Measurements from ENCODE around the gene NKAIN1.
"Not testable (repeated sequence)": the region's sequence is repeated elsewhere in the genome, so short reads cannot be mapped to it uniquely, and the experiment has no call there.

The NKAIN1 gene

GRCh38 chr1:31191281-31191680 is 48.4 kb downstream of the NKAIN1 start:
- no peak for DNase-seq

DNA sequence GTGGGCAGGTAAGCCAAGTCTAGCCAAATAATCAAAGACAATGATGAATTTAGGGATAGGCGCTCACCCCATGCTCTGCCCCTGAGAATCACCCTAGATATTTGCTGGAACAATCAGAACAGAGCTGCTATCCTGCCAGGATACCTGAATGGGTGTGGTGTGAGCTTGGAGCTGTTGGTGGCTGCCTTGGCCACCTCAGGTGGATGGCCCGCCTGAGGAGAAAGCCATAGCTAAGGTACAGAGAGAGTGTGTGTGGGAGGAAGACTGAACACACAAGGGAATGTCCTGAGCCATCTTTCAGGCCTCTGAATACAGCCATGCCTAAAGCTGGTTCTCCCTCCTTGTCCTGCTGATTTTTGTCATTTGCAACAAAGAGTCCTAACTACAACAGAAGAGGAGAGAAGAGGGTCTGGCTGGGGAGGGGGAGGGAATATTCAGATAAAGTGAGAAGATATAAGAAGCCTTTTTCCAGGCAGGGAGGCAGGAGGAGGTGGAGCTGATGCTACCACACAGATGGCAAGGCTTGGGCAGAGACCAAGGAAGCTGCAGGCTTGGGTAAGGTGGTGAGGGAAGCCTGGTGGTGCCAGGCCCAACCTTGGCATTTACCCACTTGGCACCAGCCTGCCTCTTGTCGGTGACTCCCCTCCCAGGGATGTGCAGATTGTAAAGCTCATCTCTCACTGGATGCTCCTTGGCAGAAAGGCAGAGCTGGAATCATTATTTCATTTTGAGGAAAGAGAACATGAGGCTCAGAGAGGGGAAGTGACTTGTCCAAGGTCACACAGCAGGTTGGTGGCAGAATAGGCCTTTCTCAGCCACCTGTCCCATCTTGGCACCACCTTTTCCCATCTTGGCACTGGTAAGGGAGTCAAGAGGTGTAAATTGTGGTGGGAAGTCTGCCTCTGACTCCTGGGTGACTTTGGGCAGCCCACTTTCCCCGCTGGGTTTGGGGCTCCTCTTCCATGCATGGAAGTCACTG is 49.7 kb downstream of the NKAIN1 start:
- DNase-seq, result no peak

- peak; percentile 74 for DNase-seq
Measured at GRCh38 chr1:31183927-31184554, 55.6 kb downstream of the NKAIN1 start.

DNA sequence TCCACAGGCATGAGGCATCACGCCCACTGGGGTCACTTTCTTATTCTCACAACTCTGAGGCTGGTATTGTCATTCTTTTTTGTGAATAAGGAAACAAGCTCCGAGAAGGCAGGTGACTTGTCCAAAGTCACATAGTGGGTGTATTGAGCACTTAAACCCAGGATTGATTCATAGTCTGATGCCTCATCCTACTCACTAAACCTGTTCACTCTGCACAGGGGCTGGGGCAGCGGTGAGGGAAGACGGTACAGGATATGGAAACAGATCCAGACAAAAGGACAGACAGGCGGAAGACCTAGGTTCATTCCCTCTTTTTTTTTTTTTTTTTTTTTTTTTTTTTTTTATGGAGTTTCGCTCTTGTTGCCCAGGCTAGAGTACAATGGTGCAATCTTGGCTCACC is 56.6 kb downstream of the NKAIN1 start:
- peak; percentile 41 for DNase-seq

DNA sequence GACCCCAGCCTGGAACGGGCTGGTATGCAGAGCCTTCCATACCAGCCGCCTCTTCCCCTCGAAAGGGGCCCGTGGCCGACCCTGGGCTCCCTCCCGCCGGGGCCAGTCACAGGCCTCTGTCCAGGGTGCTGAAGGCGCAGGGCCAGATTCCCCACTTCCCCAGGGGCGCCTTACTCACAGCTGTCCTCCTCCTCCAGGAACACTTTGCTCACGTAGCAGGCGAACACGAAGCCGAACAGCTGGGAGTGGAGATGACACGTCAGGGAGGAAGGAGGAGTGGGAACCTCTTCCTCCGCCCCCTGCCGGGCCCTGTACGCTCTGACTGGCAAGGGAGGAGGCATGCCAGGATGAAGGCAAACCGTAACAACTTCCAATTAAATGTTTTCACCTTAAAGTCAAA is 57.3 kb downstream of the NKAIN1 start:
- peak; percentile 93 for DNase-seq

GRCh38 chr1:31181515-31182343 is 58.0 kb downstream of the NKAIN1 start:
- peak; percentile 86 for DNase-seq

GRCh38 chr1:31180338-31180737 is 59.3 kb downstream of the NKAIN1 start:
- DNase-seq, result no peak

DNA sequence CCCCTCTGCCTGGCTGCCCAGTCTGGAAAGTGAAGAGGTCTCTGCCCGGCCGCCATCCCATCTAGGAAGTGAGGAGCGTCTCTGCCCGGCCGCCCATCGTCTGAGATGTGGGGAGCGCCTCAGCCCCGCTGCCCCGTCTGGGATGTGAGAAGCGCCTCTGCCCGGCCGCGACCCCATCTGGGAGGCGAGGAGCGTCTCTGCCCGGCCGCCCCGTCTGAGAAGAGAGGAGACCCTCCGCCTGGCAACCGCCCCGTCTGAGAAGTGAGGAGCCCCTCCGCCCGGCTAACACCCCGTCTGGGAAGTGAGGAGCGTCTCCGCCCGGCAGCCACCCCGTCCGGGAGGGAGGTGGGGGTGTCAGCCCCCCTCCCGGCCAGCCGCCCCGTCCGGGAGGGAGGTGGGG is 63.4 kb downstream of the NKAIN1 start:
- not testable (repeated sequence) for DNase-seq

DNA sequence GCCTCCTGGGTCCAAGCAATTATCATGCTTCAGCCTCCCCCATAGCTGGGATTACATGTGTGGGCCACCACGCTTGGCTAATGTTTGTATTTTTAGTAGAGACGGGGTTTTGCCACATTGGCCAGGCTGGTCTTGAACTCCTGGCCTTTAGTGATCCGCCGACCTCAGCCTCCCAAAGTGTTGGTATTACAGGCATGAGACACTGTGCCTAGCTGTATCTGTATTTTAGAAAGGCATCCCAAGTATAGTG is 69.3 kb downstream of the NKAIN1 start:
- DNase-seq, result no peak

- no peak for DNase-seq
Measured at GRCh38 chr1:31166462-31166861, 73.2 kb downstream of the NKAIN1 start.

DNA sequence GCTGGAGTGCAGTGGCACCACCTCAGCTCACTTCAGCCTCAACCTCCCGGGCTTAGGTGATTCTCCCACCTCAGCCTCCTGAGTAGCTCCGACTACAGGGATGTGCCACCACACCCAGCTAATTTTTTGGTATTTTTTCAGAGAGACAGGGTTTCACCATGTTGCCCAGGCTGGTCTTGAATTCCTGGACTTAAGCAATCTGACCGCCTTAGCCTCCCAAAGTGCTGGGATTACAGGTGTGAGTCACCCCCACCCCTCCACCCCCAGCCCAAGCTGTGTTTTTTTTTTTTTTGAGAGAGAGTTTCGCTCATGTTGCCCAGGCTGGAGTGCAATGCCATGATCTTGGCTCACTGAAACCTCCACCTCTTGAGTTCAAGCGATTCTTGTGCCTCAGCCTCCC is 75.4 kb downstream of the NKAIN1 start:
- no peak for DNase-seq

- DNase-seq, result no peak
Measured at GRCh38 chr1:31163866-31164265, 75.8 kb downstream of the NKAIN1 start.

GRCh38 chr1:31161571-31161970 is 78.1 kb downstream of the NKAIN1 start:
- DNase-seq, result no peak

GRCh38 chr1:31159869-31160611 is 79.6 kb downstream of the NKAIN1 start:
- DNase-seq, result no peak

- DNase-seq, result no peak
Measured at GRCh38 chr1:31159323-31159722, 80.4 kb downstream of the NKAIN1 start.

DNA sequence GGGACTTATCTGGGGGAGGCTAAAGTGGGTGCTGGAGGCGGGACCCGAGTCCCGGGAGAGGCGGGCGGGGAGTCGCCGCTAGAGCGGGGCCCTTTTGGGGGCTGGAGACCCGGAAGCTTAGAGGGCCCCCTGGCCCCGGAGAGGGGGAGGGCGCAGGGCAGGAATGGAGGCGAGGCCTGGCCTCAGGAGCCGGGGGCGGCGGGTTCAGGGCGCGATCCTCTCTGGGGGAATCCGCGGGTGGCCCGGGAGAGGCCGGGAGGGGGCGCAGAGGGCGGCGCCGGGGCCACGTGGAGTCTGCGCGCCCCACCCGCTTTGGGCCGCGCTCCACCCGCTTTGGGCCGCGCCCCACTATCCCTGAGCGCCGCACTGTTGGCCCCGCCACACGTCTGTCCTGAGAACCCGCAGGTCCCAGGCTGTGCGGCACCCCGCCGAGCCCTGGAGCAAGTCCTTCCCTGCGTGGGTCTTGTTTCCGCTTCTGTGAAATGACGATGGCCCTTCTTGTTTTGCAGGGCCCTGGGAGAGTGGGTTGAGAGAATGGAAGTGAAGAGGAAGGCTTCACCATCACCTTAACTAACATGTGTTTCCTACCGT is 84.4 kb downstream of the NKAIN1 start:
- DNase-seq, result peak; percentile 79

- peak; percentile 96 for DNase-seq
Measured at GRCh38 chr1:31154632-31155215, 85.0 kb downstream of the NKAIN1 start.

DNA sequence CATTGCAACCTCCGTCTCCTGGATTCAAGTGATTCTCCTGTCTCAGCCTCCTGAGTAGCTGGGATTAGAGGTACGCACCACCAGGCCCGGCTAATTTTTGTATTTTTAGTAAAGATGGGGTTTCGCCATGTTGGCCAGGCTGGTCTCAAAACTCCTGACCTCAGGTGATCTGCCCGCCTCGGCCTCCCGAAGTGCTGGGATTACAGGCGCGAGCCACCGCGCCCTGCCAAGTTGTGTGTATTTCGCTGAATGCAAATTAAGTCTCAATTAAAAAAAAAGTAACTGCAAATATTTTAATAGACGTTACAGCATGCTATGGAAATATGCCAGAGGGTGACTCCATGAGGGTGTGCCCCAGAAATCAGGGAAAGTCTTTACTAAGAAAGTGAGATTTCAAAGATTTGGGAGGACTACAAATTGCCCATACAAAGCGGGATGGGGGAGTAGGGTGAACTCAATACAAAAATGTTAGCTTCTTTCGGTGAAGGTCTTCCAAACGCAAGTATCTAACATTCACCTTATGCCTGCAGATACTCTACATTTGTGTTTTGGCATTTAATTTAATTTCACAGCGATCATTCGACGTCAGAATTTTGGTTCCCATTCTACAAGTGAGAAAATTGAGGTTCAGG is 85.6 kb downstream of the NKAIN1 start:
- DNase-seq, result no peak

DNA sequence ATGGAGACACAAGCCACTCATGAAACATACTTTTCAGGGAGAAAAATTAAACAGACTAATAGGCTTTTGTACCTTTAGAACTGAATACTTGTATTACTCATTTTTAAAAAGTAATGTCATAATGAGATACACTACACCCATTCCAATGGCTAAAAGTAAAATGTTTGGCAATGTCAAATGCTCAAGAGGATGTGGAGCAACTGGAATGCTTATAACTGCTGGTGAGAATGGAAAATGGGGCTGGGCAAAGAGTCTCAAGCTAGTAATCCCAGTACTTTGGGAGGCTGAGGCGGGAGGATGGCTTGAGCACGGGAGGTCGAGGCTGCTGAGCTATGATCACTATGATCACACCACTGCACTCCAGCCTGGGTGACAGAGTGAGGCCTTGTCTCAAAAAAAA is 86.3 kb downstream of the NKAIN1 start:
- no peak for DNase-seq

- DNase-seq, result no peak
Measured at GRCh38 chr1:31152181-31152795, 87.4 kb downstream of the NKAIN1 start.

DNA sequence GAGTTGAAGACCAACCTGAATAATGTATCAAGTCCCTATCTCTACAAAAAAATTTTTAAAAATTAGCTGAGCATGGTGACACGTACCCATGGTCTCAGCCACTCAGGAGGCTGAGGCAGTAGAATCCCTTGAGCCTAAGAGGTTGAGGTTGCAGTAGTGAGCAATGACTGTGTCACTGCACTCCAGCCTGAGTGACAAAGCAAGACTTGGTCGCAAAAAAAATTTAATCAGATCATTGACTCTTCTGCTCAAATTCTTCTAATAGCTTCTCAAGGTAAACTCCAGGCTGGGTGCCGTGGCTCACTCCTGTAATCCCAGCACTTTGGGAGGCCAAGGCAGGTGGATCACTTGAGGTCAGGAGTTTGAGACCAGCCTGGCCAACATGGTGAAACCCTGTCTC is 88.3 kb downstream of the NKAIN1 start:
- DNase-seq, result no peak

All from DMS53 (cell line).